Stimulated activated CD4-positive, alpha-beta T cell treated with anti-CD3 and anti-CD28 coated beads, Interleukin-15, amount 100 ng/mL, for 48 hours (primary cell): ENCODE results near the gene FANCC.

Experiments
- DNase-seq, 2 donors: peaks; one replicate each; pipeline ENCODE4 v3.0.0-alpha.2; 2020; ENCODE audit warnings: low read depth in 2 of 2

FANCC gene

DNA sequence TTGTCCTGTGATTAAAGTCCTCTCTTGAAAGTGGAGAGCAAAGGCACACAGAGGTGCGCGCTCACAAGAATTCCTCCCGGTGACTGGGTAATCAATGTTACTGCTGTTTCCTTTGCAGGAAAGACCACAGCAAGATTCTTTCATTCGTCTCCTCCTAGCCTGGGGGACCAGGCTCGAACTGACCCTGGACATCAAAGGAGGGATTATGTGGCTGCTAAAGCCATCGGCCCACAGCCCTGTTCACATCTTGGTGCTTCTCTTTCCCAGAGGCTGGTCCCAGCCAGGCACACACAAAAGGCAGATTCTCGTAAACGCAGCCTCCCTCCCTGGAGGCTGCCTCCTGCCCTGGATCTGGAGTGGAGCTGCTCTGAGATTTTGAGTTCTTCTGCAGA lies 230.9 kb downstream of the FANCC start:
- DNase-seq, result no peak

DNA sequence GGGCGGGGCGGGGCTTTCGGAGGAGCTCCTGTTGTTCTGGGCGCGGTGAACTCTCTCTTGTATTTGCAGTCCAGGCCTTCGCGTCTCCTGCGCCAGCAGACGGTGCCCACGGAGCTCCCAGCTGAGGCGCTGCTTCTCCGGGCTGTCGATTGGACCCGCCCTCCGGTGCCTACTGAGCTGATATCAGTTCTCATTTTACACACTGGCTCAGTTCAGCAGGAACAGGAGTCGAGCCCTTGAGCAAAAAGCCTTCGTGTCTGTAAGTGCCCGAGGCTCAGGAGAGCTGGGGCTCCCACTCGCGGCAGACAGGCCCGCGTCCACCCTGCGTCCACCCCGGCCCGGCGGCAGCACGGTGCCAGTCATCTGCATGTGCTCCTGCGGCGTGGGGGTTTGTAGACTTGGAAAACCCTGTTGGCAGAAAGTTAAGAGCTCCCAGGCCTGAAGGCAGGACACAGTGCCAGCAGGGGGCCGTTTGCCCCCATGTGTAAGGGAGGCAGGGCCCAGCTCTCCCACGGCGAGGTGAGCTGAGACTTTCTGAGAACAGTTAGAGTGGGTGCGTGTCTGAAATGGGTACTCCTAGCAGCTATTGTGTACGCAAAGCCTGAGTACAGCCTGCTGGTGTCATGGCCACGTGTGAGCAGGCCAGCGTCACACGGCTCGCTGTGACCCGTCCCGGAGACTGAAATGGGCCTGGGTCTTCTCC lies 231.5 kb downstream of the FANCC start:
- no peak for DNase-seq

DNA sequence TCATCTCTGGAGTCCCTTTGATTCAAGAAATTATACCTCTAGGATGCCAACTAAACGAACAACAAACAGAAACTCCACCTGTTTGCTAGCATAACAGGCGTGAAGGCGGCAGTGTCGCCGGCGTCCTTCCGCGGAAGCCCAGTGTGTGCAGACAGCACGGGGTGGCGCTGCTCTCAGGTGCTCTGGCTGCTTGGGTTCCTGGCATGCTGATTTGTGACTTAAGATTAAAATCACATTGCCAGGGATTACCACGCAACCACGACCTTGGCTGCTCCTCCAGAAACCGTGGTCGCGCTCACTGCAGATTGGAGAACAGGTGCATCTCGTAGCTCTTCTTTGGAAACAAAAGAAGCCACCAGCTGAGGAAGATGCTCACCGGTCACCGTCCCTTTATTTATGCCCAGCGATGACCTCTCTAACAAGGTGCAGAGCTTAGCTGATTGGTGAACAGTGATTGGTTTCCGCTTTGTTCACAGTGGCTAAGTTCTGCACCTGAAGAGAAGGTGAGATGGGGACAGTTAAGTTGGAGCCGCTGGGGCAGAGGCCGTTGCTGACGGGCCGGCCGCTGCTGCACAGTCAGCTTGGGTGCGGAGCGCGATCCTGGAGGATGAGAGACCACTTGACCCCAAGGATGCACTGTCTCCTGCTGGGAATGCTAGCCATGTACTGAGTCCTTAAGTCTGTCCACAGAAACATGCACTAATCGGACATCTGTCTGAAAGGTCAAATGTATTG lies 232.3 kb downstream of the FANCC start:
- no peak for DNase-seq

DNA sequence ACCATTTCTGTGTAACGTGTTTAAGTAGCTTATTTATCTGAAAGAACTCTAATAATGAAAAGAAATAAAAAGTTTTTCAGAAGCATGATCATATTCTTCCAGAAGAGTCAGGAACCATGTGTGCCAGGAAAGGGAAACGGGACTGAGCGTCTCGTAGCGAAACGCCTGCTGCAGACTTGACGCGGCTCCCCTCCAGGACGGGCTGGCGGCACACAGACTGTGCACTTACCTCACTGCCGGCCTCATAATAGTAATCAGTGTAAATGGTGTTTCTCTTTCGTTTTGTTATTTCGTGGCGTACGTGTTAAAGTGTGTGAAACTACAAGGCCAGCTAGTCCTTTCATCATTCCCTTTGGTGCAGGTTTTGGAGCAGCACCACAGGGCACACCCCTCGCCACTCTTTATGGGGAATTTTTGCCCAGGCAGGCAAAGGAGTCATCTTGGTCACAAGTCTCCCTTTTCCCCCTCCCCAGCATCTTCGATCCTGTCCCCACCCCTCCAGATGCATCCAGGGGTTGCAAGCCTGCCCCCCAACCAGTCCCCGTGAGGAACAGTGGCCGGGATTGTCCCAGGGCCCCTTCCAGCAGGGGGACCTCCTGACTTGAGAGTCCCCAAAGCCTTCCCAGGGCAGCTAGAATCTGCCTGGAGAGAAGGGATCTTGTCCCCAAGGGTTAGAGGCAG lies 233.1 kb downstream of the FANCC start:
- DNase-seq, result no peak

DNA sequence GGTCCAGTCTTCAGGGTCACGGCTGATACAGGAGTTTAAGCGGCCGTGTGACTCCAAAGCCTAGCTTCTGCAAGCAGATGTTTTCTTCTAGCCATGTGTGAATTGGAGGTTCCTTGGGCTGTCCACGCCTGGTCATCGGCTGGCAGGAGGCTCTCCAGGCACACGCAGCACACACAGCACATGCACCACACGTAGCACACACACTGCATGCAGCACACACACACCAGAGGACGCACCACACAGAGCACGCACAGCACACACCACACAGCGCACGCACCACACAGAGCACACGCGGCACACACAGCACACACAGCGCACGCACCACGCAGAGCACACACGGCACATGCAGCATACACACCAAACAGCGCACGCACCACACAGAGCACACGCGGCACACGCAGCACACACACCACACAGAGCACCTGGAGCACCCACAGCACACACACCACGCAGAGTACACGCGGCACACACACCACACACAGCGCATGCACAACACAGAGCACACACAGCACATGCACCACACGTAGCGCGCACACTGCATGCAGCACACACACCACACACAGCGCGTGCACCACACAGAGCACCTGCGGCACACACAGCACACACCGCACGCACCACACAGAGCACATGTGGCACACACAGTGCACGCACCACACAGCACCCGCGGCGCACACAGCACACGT lies 234.3 kb downstream of the FANCC start:
- no peak for DNase-seq

DNA sequence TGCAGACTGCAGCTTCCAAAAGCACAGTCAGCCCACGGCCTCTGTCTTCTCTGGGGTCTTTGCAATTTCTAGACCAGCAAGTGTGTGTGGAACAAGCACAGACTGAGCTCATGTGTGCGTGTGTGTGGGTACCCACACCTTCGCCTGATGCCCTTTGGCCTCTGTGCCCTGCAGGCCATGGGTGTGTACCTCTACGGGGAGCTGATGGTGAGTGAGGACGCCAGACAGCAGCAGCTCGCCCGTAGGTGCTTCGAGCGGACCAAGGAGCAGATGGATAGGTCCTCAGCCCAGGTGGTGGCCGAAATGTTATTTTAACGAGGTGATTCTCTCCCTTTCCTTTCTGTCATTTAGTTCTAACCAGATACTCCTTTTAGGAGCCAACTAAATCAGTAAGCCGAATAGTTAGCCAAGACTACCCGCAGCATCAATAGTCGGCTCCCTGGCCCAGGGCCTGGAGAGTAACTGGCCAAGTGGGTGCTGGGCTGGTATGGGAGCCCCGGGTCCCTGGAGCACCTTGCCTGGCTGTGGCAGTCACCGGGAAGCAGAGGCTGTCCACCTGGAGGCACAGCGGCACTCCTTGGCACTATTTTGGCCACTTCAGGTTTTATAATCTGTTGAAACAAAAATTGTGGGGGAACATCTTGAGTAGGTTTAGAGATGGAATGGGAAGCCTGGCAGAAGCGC lies 235.0 kb downstream of the FANCC start:
- no peak for DNase-seq

DNA sequence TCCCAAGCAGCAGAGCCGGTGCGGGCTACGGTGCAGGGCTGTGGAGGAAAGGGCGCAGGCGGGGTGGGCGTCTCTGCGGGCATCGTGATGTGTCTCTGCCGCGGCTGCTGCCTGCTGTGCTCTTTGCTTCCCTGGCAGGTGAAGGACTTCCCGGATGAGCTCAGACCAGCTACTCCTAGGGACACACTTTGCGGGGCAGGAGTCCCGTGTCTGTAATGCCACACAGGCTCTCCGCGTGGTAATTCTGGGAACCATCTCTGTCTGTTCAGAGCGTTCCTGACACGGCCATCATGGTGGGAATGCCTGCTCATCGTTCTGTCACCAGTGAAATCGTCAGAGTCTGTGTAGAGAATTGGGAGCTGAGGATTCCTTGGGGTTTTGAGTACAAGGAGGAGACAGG lies 235.5 kb downstream of the FANCC start:
- DNase-seq, result no peak

DNA sequence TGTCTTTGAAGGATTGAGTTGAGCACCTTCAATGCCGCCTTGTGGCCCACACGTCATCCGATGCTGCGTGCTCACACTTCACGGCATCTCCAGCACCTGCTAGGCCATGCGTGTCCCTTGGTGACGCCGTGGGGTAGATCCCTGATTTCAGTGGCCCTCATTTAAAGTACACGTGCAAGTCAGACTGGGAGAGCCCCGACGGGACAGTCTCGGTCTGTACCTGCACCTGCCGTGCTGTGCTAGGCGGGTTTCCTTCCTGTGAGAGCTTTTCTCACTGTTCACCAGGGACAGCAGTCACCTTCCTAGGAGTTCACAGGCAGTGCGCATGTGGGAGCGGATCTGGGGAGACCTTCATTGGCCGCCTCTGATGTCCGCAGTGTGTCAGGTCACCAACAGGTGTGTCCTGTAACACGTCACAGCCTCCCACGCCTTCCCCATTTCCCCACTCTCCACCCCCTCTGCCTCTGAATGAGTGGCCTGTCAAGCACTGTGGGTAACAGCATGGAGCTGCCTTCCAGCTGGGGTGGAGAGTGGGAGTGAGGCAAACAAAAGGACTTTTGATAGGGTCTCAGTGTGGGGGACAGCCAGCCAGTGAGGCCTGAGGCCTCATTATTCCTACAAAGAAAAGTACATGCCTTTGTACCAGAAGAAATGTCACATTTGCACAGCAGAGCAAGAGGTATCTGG lies 236.4 kb downstream of the FANCC start:
- DNase-seq, result no peak

DNA sequence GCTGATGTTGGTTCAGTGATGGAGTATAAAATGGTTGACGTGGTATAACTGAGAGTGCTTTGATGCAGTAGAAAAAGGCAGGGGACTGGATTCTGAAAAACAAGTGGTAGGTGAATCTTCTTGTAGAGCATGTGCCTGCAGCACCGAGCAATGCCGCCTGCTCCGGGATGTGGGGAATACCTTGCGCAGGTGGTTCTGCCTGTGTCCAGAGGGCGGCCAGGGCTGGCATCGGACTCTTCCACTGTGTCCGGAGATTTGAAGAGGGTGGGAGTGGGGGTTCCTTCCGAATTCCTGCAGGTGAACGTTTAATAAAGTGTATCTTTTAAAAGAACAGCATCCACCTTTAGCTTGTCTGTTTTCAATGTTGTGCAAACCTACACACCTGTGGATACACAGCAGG lies 238.0 kb downstream of the FANCC start:
- no peak for DNase-seq

DNA sequence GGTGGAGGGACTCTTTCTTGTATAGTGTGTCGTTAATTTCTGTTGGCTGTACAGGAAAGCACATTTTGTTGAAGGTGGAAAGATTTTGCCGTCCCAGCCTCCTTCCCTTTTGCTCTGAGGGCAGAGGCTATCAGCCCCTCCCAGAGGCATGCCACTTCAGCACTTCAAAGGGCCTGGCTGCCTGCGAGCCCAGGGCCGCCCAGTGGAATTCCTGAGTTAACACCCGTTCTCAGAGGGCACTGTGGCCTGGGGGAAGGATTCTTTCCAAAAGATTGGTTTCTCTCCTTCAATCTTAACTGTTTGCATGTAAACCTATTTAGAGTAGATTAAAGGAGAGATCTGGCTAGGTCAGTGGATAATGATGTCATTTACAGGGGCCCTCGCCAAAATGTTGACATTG lies 238.6 kb downstream of the FANCC start:
- DNase-seq, result no peak

DNA sequence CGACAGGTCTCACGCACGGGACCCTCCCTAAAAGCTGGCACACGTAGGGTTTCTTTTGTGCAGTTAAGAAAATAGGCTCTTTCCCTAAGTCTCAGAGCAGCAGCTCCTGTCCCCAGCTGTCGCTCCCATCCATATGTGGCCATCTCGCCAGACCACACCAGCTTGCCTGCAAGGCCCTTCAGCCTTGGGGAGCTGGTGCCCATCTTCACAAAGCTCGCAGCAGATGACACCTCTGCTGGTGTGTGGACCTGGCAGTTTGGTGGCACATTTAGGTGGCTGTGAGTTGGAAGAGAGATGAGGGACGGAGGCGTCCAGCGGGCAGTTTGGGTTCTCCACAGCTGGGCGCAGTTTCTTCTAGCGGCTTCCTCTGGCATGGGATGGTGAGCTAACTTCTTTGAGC lies 239.0 kb downstream of the FANCC start:
- DNase-seq, result no peak

DNA sequence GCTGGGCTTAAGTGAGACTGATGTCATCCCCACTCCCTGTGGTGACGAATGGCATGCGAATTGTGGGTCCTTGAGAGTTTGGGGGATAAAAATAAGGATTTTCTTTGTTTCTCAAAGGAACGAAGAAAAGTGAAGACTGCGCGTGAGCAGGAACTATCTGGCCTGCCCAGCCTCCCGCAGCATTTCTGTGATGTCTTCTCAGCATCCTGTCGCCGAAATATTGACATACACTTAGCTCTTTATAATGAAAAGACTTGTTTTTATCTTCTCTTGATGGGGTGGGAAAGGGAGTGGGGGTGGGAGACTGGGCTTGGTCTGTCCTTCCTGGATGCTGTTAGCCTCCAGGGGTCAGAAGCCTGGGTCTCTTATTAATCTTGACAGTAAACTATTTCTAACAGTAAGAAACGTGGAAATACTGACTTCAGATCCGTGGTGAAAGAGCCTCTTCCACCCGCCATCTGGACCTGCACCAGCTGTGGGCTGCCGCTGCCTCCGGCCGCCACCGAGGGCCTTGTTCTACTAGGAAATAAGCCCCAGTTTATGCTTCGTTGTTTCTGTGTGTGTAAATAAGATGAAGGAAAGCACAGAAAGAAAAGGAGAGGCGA lies 239.6 kb downstream of the FANCC start:
- no peak for DNase-seq

DNA sequence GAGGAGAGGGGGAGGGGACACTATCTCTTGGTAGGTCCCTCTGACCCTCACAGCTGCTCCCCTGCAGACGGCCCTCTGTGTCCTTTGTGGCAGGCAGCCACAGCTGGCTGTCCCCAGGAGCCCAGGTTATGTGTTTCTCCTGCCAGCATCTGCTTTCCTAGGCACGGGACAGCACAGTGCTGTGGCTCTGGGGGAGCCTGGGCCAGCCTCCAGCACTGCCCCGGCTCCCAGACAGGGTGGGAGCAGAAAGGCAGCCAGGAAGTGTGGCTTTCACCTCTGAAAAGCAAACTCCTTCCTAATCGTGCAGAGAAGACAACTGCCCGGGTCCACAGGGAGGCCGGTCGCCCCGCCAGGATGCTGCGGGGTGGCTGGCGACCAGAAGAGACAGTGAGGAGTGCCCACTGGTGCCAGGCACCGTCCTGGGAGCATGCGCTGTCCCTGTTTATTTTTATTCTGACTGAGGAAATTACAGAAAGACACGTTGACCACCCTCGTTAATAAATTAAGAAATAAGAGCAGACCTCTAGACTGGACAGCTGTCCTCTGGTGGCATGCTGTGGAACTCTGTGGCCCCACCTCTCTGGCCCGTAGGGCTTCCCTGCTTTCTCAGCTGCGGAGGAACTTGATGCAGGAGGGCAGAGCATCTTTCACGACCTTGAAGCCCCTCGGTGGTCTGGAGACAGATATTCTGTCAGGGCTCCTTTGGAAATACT lies 240.3 kb downstream of the FANCC start:
- no peak for DNase-seq

DNA sequence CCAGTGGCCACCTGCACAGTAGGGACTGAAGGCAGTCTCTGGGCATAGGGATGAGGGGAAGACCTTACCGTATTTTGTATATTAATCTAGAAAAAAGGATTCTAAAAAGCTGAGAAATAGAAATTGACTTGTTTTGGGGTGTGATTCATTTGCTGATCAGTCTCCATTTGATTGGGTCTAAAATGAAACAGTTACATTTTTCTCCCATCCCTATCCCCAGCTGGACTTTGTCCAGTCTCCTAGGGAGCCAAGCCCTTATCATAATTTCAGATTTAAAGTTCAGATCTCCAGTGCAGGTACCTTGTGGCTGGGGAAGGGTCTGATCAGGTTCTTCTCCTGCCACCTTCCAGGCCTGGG lies 240.8 kb downstream of the FANCC start:
- no peak for DNase-seq

DNA sequence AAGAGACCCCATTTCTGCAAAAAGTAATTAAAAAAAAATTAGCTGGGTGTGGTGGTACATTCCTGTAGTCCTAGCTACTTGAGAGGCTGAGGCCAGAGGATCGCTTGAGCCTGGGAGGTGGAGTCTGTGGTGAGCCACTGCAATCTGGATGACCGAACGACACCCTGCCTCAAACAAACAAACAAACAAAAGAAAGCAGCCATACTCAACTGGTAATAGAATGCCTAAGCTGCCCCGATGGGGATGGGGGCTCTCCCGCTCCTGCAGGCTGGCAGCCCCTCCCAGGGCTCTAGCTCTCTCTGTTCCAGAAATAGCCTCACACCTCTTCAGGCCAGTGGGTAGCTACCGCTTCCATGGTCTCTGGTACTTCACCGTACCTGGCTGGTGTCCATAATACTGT lies 241.8 kb downstream of the FANCC start:
- DNase-seq, result no peak

DNA sequence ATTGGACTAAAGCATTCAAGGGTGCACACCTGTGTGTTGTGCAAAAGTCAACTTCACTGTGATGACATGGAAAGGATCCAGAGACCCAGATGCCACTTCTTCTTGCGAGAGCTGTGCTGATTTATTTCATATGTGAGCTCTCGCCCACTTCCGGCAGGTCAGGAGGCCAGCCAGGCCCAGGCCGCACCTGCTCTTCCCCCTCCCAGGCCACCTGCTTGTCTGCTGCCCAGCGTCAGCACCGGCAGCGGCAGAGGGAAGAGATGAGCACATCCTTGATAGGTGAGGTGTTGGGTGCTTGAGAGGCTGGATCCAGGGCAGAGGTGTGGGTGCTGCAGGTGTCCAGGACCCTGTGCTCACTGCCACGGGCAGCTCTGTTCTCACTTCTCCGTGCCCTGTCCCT lies 242.9 kb downstream of the FANCC start:
- no peak for DNase-seq

DNA sequence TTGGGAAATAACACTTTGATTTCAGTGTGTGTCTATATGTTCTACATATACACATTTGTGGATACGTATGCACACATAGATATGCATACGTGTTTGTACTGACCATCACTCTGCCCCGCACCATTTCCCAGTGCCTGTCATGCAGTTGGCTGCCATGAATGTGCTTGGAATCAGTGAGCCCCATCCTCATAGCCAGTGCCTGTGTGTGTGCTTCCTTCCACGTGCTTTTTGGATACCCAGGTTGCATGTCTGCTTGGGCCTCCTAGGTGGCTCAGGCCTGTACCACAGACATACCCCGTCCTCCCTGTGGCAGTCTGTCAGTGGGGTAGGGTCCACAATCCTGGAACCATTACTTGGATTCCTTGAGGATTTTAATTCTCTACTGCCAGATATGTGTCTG lies 243.6 kb downstream of the FANCC start:
- DNase-seq, result no peak

DNA sequence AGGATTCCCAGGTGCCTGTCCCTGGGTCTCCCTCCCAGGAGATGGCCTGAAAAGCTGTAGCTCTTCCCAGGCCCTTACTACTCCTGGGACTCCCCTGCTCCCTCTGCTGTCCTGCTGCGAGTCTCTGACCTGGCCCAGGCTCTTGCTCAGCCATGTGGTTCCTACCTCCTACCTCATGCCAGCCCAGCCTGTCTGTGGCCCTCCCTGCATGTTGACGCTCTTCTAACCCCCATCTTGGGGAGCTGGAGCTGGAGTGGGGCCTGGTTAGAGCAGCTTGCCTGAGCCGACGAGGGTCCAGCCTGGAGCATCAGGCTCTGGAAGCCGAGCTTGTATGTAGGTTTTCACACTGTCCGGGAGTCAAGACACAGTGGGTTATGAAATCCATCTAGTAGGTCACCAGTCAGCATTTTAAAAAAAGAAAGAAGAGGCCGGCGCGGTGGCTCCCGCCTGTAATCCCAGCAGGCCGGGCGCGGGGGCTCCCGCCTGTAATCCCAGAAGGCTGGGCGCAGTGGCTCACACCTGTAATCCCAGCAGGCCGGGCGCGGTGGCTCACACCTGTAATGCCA lies 244.4 kb downstream of the FANCC start:
- DNase-seq, result no peak

DNA sequence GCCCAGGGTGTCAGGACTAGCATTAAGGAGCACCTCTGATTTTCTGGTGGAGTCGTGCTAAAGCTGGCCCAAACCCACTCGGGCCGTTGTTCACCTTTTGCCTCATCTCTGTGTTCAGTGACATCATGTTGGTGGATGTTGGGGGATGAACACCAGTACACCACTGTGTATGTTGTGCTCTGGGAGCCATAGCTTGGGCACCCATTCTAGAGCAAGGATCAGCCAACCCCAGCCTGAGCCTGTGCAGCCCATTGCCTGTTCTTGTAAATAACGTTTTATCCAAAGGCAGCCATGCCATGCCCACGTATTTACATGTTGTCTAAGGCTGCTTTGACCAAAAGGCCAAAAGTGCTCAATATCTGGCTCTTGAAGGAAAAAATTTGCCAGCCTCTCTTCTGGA lies 245.6 kb downstream of the FANCC start:
- DNase-seq, result no peak

DNA sequence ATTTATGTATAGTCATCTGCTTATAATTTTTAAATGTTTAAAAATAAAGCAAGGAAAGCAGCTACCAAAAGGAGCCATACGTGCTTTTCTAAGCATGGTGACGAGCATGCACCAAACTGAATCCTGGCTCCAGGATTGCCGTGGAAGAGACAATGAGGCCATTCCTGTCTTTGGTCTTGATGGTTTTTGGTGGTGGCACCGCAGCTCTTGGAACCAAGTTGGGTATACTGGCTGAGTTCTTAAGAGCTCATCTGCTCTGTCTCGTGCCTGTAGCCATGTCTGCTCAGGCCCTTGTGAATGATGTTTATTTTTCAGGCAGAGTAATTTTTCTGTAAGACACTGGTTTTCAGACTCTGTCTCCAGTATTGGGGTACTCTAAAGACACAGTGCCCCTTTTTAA lies 246.1 kb downstream of the FANCC start:
- DNase-seq, result no peak
